MM.1S (cell line): ENCODE data around the gene VPS8.

ENCODE experiments used
- EZH2 ChIP-seq: fragments of 300-600 bp; sonication (generic); optimal IDR thresholded peaks from 2 replicates; pipeline ENCODE3; 2017; ENCODE audit warnings: low read depth, mild to moderate bottlenecking, antibody characterized with exemption, low read length, mixed read lengths
- EZH2phosphoT487 ChIP-seq: fragments of 300-600 bp; sonication (generic); IDR thresholded peaks from 2 replicates; pipeline ENCODE4 v1.6.1; 2018; ENCODE audit warnings: antibody characterized with exemption, low read length
- TF ChIP-seq, protein P1 (sequence below): fragments of 300-600 bp; sonication (generic); IDR thresholded peaks from 2 replicates; pipeline ENCODE4 v1.5.1; 2016; ENCODE audit warnings: antibody characterized with exemption, low read length, mixed read lengths

- TF ChIP-seq, protein P1, sequence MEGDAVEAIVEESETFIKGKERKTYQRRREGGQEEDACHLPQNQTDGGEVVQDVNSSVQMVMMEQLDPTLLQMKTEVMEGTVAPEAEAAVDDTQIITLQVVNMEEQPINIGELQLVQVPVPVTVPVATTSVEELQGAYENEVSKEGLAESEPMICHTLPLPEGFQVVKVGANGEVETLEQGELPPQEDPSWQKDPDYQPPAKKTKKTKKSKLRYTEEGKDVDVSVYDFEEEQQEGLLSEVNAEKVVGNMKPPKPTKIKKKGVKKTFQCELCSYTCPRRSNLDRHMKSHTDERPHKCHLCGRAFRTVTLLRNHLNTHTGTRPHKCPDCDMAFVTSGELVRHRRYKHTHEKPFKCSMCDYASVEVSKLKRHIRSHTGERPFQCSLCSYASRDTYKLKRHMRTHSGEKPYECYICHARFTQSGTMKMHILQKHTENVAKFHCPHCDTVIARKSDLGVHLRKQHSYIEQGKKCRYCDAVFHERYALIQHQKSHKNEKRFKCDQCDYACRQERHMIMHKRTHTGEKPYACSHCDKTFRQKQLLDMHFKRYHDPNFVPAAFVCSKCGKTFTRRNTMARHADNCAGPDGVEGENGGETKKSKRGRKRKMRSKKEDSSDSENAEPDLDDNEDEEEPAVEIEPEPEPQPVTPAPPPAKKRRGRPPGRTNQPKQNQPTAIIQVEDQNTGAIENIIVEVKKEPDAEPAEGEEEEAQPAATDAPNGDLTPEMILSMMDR, result no peak
- TF ChIP-seq EZH2, result no peak
- no peak for TF ChIP-seq EZH2phosphoT487
These were observed 218.4 kb downstream of the VPS8 start for GRCh38 chr3:185030399-185030798.
